ENCODE data around the gene EIF2B5. TPM values are rescaled to one million over a fixed set of nuclear protein-coding genes. Genes with fewer than 3 reads are reported as not detected.

EIF2B5 gene
- total and polyA plus RNA-seq, 2 of the 13 experiments (the other 11 are each of a cell fraction or from before 2014, with no cell fraction given), result 38.4 to 60.2 TPM

DNA sequence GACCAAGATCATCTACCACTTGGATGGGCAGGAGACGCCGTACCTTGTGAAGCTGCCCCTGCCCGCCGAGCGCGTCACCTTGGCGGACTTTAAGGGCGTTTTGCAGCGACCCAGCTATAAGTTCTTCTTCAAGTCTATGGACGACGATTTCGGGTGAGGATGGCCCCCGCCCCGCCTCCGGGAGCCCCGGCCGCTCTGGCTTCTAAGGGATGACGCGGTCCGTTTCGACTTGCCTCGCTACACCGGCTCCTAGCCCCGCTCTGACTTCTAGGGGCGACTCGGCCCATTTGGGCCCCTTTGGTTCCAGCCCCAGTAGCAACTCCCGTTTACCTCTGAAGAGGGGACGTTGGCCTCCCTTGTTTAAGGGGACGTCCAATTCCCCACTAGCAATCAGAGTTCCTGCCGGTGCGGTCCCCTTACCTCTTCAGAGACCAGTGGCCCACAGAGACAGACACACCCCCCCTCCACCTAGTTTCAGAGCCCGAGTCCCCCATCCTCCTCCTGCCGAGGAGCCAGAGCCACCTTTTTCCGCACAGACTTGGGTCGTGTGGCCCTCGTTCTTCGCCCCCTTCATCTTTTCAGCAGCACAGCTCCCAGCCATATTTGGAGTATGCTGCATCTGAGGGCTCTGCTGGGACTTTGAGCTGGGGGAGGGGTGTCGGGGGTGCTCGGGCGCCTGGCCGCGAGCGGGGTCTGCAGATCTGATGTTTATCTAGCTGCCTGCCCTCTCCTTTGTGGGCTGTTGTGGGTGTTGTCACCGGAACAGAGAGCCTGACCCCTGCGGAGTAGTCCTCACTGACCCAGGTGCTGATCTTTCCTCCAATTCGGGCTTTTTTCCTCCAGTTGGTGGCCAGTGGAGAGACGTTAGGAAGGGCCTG, 20.7 kb downstream of the EIF2B5 start (continued):
- no peak for TF ChIP-seq DZIP1 (CRISPR knock-in tag; IDR thresholded peaks at IDR 0.05)
- TF ChIP-seq, protein P1, sequence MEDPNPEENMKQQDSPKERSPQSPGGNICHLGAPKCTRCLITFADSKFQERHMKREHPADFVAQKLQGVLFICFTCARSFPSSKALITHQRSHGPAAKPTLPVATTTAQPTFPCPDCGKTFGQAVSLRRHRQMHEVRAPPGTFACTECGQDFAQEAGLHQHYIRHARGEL (CRISPR knock-in tag; IDR thresholded peaks at IDR 0.05), result no peak
- no peak for TF ChIP-seq HNRNPLL (IDR thresholded peaks at IDR 0.05; ENCODE audit: low read depth, low read length, poor library complexity, severe bottlenecking)
- 0 out of 2 replicates have a peak, but pooled peaks have one; percentile 5 for TF ChIP-seq ZNF501 (CRISPR knock-in tag; IDR thresholded peaks at IDR 0.05)
- TF ChIP-seq TFE3 (CRISPR knock-in tag; IDR thresholded peaks at IDR 0.05), result peak; percentile 34; the same call in 1 of the 2 replicates
- TF ChIP-seq TAF15 (IDR thresholded peaks at IDR 0.05; ENCODE audit: low read depth, low read length, poor library complexity, severe bottlenecking), result peak; percentile 60
- 0 out of 2 replicates have a peak, but pooled peaks have one; percentile 17 for TF ChIP-seq NFKB2 (CRISPR knock-in tag; IDR thresholded peaks at IDR 0.05; ENCODE audit: borderline replicate concordance)
- TF ChIP-seq EED (CRISPR knock-in tag; IDR thresholded peaks at IDR 0.05), result no peak
- TF ChIP-seq ZEB1 (IDR thresholded peaks at IDR 0.05; ENCODE audit: insufficient replicate concordance, low read depth), result peak; percentile 34
